WTC11 (cell line): ENCODE data around the gene MOBP. TPM values are rescaled to one million over a fixed set of nuclear protein-coding genes. Genes with fewer than 3 reads are reported as not detected.

Experiments used
- ATAC-seq: fragments of 200-7000 bp; cut with Tn5 transposase; 2 replicates; pipeline ENCODE4 v1.10.0; 2021; ENCODE audit warnings: mild to moderate bottlenecking, moderate library complexity
- CTCF ChIA-PET: fragments of 300-600 bp; sonication (Branson Sonifier 250); formaldehyde crosslinking; loops from one replicate; lab custom pipeline; 2021; ENCODE audit warnings: antibody characterized with exemption; lab: Charles Lee
- POLR2A ChIA-PET: fragments of 350-600 bp; sonication (Branson Sonifier 250); formaldehyde crosslinking; loops from one replicate; lab custom pipeline; 2021; ENCODE audit warnings: antibody characterized with exemption; lab: Charles Lee
- DNase-seq: peaks from one replicate; pipeline ENCODE4 v3.0.0; 2021; ENCODE audit warnings: low spot score
- H3K27ac Mint-ChIP-seq: 2 replicates; pipeline ENCODE4 v1.8.0; 2021; ENCODE audit warnings: mixed read lengths
- H3K27me3 Mint-ChIP-seq: 2 replicates; pipeline ENCODE4 v1.8.0; 2021; ENCODE audit warnings: low read depth, mild to moderate bottlenecking, moderate library complexity, mixed read lengths
- H3K36me3 Mint-ChIP-seq: 2 replicates; pipeline ENCODE4 v1.8.0; 2021; ENCODE audit warnings: mixed read lengths
- H3K4me1 Mint-ChIP-seq: 2 replicates; pipeline ENCODE4 v1.8.0; 2022; ENCODE audit warnings: mixed read lengths
- H3K4me3 Mint-ChIP-seq: 2 replicates; pipeline ENCODE4 v1.8.0; 2021; ENCODE audit warnings: mild to moderate bottlenecking, moderate library complexity, mixed read lengths
- H3K9me3 Mint-ChIP-seq: 2 replicates; pipeline ENCODE4 v1.8.0; 2021; ENCODE audit warnings: mixed read lengths
- ATF3 ChIP-seq: sonication (generic); formaldehyde crosslinking; conservative IDR thresholded peaks from 2 replicates; pipeline ENCODE4 v1.8.1; 2022; ENCODE audit warnings: mild to moderate bottlenecking, missing genetic modification reagents
- CDX4 ChIP-seq: fragments of 250-450 bp; sonication (Bioruptor Pico); IDR thresholded peaks from 2 replicates; pipeline ENCODE4 v1.9.0; 2021; ENCODE audit warnings: moderate library complexity, mild to moderate bottlenecking, inconsistent platforms, borderline replicate concordance
- CREM ChIP-seq: sonication (generic); formaldehyde crosslinking; IDR thresholded peaks from 2 replicates; pipeline ENCODE4 v1.8.1; 2022; ENCODE audit warnings: mild to moderate bottlenecking, missing genetic modification reagents, moderate library complexity
- CTCF ChIP-seq: fragments of 200-600 bp; IDR thresholded peaks from 2 replicates; pipeline ENCODE4 v1.8.0; 2022; ENCODE audit warnings: antibody characterized with exemption
- EMX1 ChIP-seq: fragments of 250-450 bp; sonication (Bioruptor Pico); IDR thresholded peaks from 2 replicates; pipeline ENCODE4 v1.8.0; 2021; ENCODE audit warnings: mild to moderate bottlenecking
- FOXJ3 ChIP-seq: sonication (generic); formaldehyde crosslinking; IDR thresholded peaks from 2 replicates; pipeline ENCODE4 v1.9.0; 2021; ENCODE audit warnings: missing genetic modification reagents, mild to moderate bottlenecking, borderline replicate concordance
- JAZF1 ChIP-seq: fragments of 250-450 bp; sonication (Bioruptor Pico); IDR thresholded peaks from 2 replicates; pipeline ENCODE4 v1.9.0; 2021; ENCODE audit warnings: moderate library complexity, mild to moderate bottlenecking, inconsistent platforms
- MYBL2 ChIP-seq: sonication (generic); formaldehyde crosslinking; IDR thresholded peaks from 2 replicates; pipeline ENCODE4 v1.8.1; 2023; ENCODE audit warnings: mild to moderate bottlenecking, moderate library complexity, missing genetic modification reagents
- NFATC4 ChIP-seq: fragments of 250-450 bp; sonication (Bioruptor Pico); IDR thresholded peaks from 2 replicates; pipeline ENCODE4 v1.9.0; 2021; ENCODE audit warnings: mild to moderate bottlenecking
- RORB ChIP-seq: fragments of 250-450 bp; sonication (Bioruptor Pico); IDR thresholded peaks from 2 replicates; pipeline ENCODE4 v1.9.0; 2021; ENCODE audit warnings: mild to moderate bottlenecking
- TCF7 ChIP-seq: sonication (generic); formaldehyde crosslinking; IDR thresholded peaks from 2 replicates; pipeline ENCODE4 v1.8.0; 2022; ENCODE audit warnings: mild to moderate bottlenecking, low read depth, missing genetic modification reagents, moderate library complexity
- TP53 ChIP-seq: sonication (generic); formaldehyde crosslinking; IDR thresholded peaks from 2 replicates; pipeline ENCODE4 v1.8.1; 2023; ENCODE audit warnings: mild to moderate bottlenecking, missing genetic modification reagents
- USF1 ChIP-seq: sonication (generic); formaldehyde crosslinking; IDR thresholded peaks from 2 replicates; pipeline ENCODE4 v1.8.0; 2022; ENCODE audit warnings: mild to moderate bottlenecking, missing genetic modification reagents
- ZNF232 ChIP-seq: sonication (generic); formaldehyde crosslinking; IDR thresholded peaks from 2 replicates; pipeline ENCODE4 v1.8.0; 2022; ENCODE audit warnings: mild to moderate bottlenecking, missing genetic modification reagents
- ZNF317 ChIP-seq: sonication (generic); formaldehyde crosslinking; IDR thresholded peaks from 2 replicates; pipeline ENCODE4 v1.8.1; 2023; ENCODE audit warnings: low read depth, mild to moderate bottlenecking, moderate library complexity, missing genetic modification reagents, borderline replicate concordance
- ZNF396 ChIP-seq: fragments of 250-450 bp; sonication (Bioruptor Pico); IDR thresholded peaks from 2 replicates; pipeline ENCODE4 v1.8.0; 2021; ENCODE audit warnings: mild to moderate bottlenecking, moderate library complexity, borderline replicate concordance
- total RNA-seq: library from RNA; stranded (reverse); gene quantifications from 3 replicates; pipeline ENCODE4 v1.2.3, GENCODE V29; 2021
- TF ChIP-seq, protein P1 (sequence below): sonication (generic); formaldehyde crosslinking; IDR thresholded peaks from 2 replicates; pipeline ENCODE4 v1.8.0; 2022; ENCODE audit warnings: mild to moderate bottlenecking, missing genetic modification reagents
- TF ChIP-seq, protein P2 (sequence below): sonication (generic); formaldehyde crosslinking; IDR thresholded peaks from 2 replicates; pipeline ENCODE4 v1.8.0; 2022; ENCODE audit warnings: missing genetic modification reagents

Gene MOBP
- total RNA-seq, 1 experiment from 2014 or later: 0.13 TPM

- TF ChIP-seq ZNF317 (CRISPR knock-in tag) (no peak), CREM (no peak), ATF3 (CRISPR knock-in tag) (no peak)
Observed at GRCh38 chr3:39532777-39533176, 65.3 kb downstream of the MOBP start (continued).

DNA sequence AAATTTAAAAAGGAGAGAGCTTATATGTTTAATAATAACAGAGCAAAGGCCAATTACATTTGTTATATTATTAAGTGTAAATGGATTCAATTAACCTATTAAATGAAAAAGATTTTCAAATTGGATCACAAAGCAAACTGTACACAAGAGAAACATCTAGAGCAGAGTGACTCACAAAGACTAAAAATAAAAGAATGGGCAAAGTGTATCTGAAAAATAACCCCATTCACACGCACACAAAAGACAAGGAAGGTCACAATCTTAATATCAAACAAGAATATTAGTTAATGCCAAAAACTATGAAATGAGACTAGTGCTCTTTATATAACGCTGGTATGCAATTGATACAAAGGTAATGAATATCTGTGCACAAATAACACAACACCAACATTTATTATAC, 65.7 kb downstream of the MOBP start:
- TF ChIP-seq TCF7 (CRISPR knock-in tag): no peak
- TF ChIP-seq CTCF: no peak
- no peak for TF ChIP-seq ATF3 (CRISPR knock-in tag)
- ChIA-PET CTCF (no interaction called here), POLR2A (no interaction called here)
- DNase-seq (no peak), ATAC-seq (no peak)
- Mint-ChIP-seq H3K27ac (no peak overlapping the region), H3K4me1 (peaks cover 16% of the 10 kb centered on the region), H3K9me3 (0 out of 2 replicates have a peak, but pooled peaks cover 4% of the 10 kb centered on the region), H3K36me3 (no peaks in the 10 kb centered on the region), H3K4me3 (no peak overlapping the region), H3K27me3 (no peaks in the 10 kb centered on the region)

- TF ChIP-seq RORB (CRISPR knock-in tag) (no peak), USF1 (CRISPR knock-in tag) (no peak), MYBL2 (no peak), CDX4 (CRISPR knock-in tag) (no peak), EMX1 (CRISPR knock-in tag) (no peak), TP53 (no peak), NFATC4 (CRISPR knock-in tag) (no peak), FOXJ3 (CRISPR knock-in tag) (no peak), JAZF1 (no peak), ZNF232 (CRISPR knock-in tag) (no peak), ZNF396 (CRISPR knock-in tag) (no peak)
- TF ChIP-seq, protein P1, sequence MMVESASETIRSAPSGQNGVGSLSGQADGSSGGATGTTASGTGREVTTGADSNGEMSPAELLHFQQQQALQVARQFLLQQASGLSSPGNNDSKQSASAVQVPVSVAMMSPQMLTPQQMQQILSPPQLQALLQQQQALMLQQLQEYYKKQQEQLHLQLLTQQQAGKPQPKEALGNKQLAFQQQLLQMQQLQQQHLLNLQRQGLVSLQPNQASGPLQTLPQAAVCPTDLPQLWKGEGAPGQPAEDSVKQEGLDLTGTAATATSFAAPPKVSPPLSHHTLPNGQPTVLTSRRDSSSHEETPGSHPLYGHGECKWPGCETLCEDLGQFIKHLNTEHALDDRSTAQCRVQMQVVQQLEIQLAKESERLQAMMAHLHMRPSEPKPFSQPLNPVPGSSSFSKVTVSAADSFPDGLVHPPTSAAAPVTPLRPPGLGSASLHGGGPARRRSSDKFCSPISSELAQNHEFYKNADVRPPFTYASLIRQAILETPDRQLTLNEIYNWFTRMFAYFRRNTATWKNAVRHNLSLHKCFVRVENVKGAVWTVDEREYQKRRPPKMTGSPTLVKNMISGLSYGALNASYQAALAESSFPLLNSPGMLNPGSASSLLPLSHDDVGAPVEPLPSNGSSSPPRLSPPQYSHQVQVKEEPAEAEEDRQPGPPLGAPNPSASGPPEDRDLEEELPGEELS: no peak
- TF ChIP-seq, protein P2, sequence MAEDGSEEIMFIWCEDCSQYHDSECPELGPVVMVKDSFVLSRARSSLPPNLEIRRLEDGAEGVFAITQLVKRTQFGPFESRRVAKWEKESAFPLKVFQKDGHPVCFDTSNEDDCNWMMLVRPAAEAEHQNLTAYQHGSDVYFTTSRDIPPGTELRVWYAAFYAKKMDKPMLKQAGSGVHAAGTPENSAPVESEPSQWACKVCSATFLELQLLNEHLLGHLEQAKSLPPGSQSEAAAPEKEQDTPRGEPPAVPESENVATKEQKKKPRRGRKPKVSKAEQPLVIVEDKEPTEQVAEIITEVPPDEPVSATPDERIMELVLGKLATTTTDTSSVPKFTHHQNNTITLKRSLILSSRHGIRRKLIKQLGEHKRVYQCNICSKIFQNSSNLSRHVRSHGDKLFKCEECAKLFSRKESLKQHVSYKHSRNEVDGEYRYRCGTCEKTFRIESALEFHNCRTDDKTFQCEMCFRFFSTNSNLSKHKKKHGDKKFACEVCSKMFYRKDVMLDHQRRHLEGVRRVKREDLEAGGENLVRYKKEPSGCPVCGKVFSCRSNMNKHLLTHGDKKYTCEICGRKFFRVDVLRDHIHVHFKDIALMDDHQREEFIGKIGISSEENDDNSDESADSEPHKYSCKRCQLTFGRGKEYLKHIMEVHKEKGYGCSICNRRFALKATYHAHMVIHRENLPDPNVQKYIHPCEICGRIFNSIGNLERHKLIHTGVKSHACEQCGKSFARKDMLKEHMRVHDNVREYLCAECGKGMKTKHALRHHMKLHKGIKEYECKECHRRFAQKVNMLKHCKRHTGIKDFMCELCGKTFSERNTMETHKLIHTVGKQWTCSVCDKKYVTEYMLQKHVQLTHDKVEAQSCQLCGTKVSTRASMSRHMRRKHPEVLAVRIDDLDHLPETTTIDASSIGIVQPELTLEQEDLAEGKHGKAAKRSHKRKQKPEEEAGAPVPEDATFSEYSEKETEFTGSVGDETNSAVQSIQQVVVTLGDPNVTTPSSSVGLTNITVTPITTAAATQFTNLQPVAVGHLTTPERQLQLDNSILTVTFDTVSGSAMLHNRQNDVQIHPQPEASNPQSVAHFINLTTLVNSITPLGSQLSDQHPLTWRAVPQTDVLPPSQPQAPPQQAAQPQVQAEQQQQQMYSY (CRISPR knock-in tag): no peak
- H3K4me1 Mint-ChIP-seq: peaks cover 23% of the 10 kb centered on the region
- H3K9me3 Mint-ChIP-seq: peaks cover 14% of the 10 kb centered on the region
- CTCF ChIA-PET: interaction anchor here (1.2 kb wide), 1 partner anchor 187 kb away, joined by 4 read pairs; no protein-coding TSS in a partner anchor
- no peak overlapping the region for H3K27ac Mint-ChIP-seq
- no peak for DNase-seq
- POLR2A ChIA-PET: no interaction called here
- H3K36me3 Mint-ChIP-seq: peaks cover 8% of the 10 kb centered on the region; the same call in 1 of the 2 replicates
- H3K27me3 Mint-ChIP-seq: no peaks in the 10 kb centered on the region; the same call in 1 of the 2 replicates
- ATAC-seq: no peak
- H3K4me3 Mint-ChIP-seq: no peak overlapping the region
Observed at GRCh38 chr3:39540162-39540921, 72.9 kb downstream of the MOBP start.
